HEK293 (cell line): ENCODE measurements around the gene SMPDL3A.

Experiments
- CTCF ChIA-PET: fragments of 350-600 bp; formaldehyde crosslinking; extraction: SDS; loops from one replicate; lab custom pipeline; 2021; ENCODE audit warnings: antibody characterized with exemption; lab: Yijun Ruan, JAX
- POLR2A ChIA-PET: fragments of 300-600 bp; formaldehyde crosslinking; extraction: SDS; loops from one replicate; lab custom pipeline; 2020; ENCODE audit warnings: antibody characterized with exemption, inconsistent platforms; lab: Yijun Ruan, JAX
- H3K27ac ChIP-seq: fragments of 200-500 bp; sonication (Bioruptor generic); 2 replicates; pipeline ENCODE4 v1.5.1; 2014; ENCODE audit warnings: low read depth, low read length, control low read depth, inconsistent platforms; ENCODE audit errors: extremely low read depth
- H3K36me3 ChIP-seq, 2 experiments: fragments of 200-500 bp in 1 of 2; sonication (Bioruptor generic) in 1 of 2; 1 replicate in 1 of 2; 2 replicates in 1 of 2; pipeline ENCODE4 v1.5.1; 2014 to 2017; ENCODE audit warnings: inconsistent platforms in 2 of 2, low read length in 2 of 2; ENCODE audit not compliant: control insufficient read depth in 2 of 2, insufficient read depth in 1 of 2
- H3K4me1 ChIP-seq: fragments of 200-500 bp; sonication (Bioruptor generic); 2 replicates; pipeline ENCODE4 v1.5.1; 2014; ENCODE audit warnings: mild to moderate bottlenecking, low read length, inconsistent platforms; ENCODE audit not compliant: control insufficient read depth, insufficient read depth
- H3K4me3 ChIP-seq: 2 replicates; pipeline ENCODE4 v1.5.1; 2011; ENCODE audit warnings: low read depth, mild to moderate bottlenecking, control low read depth, low read length, moderate library complexity
- H3K9me3 ChIP-seq: fragments of 200-500 bp; sonication (Bioruptor generic); 2 replicates; pipeline ENCODE4 v1.5.1; 2014; ENCODE audit warnings: low read depth, low read length, inconsistent platforms; ENCODE audit not compliant: control insufficient read depth, insufficient read depth
- BCL6B ChIP-seq: fragments of 450-650 bp; formaldehyde crosslinking; IDR thresholded peaks from 2 replicates; pipeline ENCODE4 v1.5.1; 2017; ENCODE audit warnings: missing biosample characterization, missing genetic modification characterization
- EGR2 ChIP-seq: fragments of 450-650 bp; formaldehyde crosslinking; IDR thresholded peaks from 2 replicates; pipeline ENCODE4 v1.5.1; 2016; ENCODE audit warnings: low read depth, missing biosample characterization, missing genetic modification characterization
- GFI1B ChIP-seq: fragments of 450-650 bp; formaldehyde crosslinking; IDR thresholded peaks from 2 replicates; pipeline ENCODE4 v1.5.1; 2016; ENCODE audit warnings: missing biosample characterization, missing genetic modification characterization
- HIC1 ChIP-seq: fragments of 450-650 bp; formaldehyde crosslinking; IDR thresholded peaks from 2 replicates; pipeline ENCODE4 v1.5.1; 2016; ENCODE audit warnings: missing biosample characterization, missing genetic modification characterization
- PRDM1 ChIP-seq: fragments of 450-650 bp; formaldehyde crosslinking; IDR thresholded peaks from 2 replicates; pipeline ENCODE4; 2016; ENCODE audit warnings: missing biosample characterization, missing genetic modification characterization
- PRDM10 ChIP-seq: fragments of 450-650 bp; formaldehyde crosslinking; IDR thresholded peaks from 2 replicates; pipeline ENCODE4 v1.5.1; 2016; ENCODE audit warnings: missing biosample characterization, missing genetic modification characterization
- YY2 ChIP-seq: fragments of 450-650 bp; formaldehyde crosslinking; IDR thresholded peaks from 2 replicates; pipeline ENCODE4 v1.5.1; 2016; ENCODE audit warnings: missing biosample characterization, missing genetic modification characterization
- ZBTB20 ChIP-seq: fragments of 450-650 bp; formaldehyde crosslinking; IDR thresholded peaks from 2 replicates; pipeline ENCODE4 v1.5.1; 2016; ENCODE audit warnings: missing biosample characterization, missing genetic modification characterization
- ZFP37 ChIP-seq: fragments of 450-650 bp; formaldehyde crosslinking; IDR thresholded peaks from 2 replicates; pipeline ENCODE4 v1.5.1; 2016; ENCODE audit warnings: missing biosample characterization, missing genetic modification characterization
- ZFP69B ChIP-seq: fragments of 450-650 bp; formaldehyde crosslinking; IDR thresholded peaks from 2 replicates; pipeline ENCODE4 v1.5.1; 2016; ENCODE audit warnings: missing biosample characterization, missing genetic modification characterization
- ZNF148 ChIP-seq: fragments of 450-650 bp; formaldehyde crosslinking; IDR thresholded peaks from 2 replicates; pipeline ENCODE4 v1.5.0; 2017; ENCODE audit warnings: missing biosample characterization, missing genetic modification characterization, borderline replicate concordance
- ZNF157 ChIP-seq: fragments of 450-650 bp; formaldehyde crosslinking; IDR thresholded peaks from 2 replicates; pipeline ENCODE4 v1.5.1; 2016; ENCODE audit warnings: missing biosample characterization, missing genetic modification characterization
- ZNF223 ChIP-seq: fragments of 450-650 bp; formaldehyde crosslinking; IDR thresholded peaks from 2 replicates; pipeline ENCODE4 v1.5.1; 2016; ENCODE audit warnings: missing biosample characterization, missing genetic modification characterization
- ZNF274 ChIP-seq, 2 experiments: fragments of 200-500 bp in 1 of 2; fragments of 450-650 bp in 1 of 2; sonication (Bioruptor generic) in 1 of 2; formaldehyde crosslinking in 1 of 2; IDR thresholded peaks; 2 replicates each; pipeline versions ENCODE4 v1.5.1 to v1.6.1; 2014 to 2016; ENCODE audit warnings: borderline replicate concordance in 1 of 2, inconsistent platforms in 1 of 2, low read length in 1 of 2, missing biosample characterization in 1 of 2, missing genetic modification characterization in 1 of 2
- ZNF48 ChIP-seq: fragments of 450-650 bp; formaldehyde crosslinking; IDR thresholded peaks from 2 replicates; pipeline ENCODE4 v1.5.1; 2016; ENCODE audit warnings: missing biosample characterization, missing genetic modification characterization
- ZNF510 ChIP-seq: fragments of 450-650 bp; formaldehyde crosslinking; IDR thresholded peaks from 2 replicates; pipeline ENCODE4 v1.5.1; 2018; ENCODE audit warnings: mild to moderate bottlenecking, missing genetic modification characterization, missing biosample characterization; ENCODE audit not compliant: insufficient replicate concordance
- ZNF626 ChIP-seq: fragments of 450-650 bp; sonication (Bioruptor Pico); formaldehyde crosslinking; IDR thresholded peaks from 2 replicates; pipeline ENCODE4 v1.5.1; 2018; ENCODE audit warnings: missing biosample characterization, missing genetic modification characterization, inconsistent platforms

Gene SMPDL3A

GRCh38 chr6:122746688-122747087 is 42.4 kb upstream of the SMPDL3A start:
- Histone ChIP-seq H3K4me1 (no peaks in the 10 kb centered on the region), H3K9me3 (no peaks in the 10 kb centered on the region), H3K36me3 (no peaks in the 10 kb centered on the region), H3K4me3 (no peak overlapping the region), H3K27ac (no peak overlapping the region)
- TF ChIP-seq ZFP69B (no peak), ZNF148 (tag by site-specific recombination) (no peak), YY2 (no peak), ZNF48 (no peak), ZFP37 (tag by site-specific recombination) (no peak), ZBTB20 (no peak), ZNF157 (tag by site-specific recombination) (no peak), PRDM1 (tag by site-specific recombination) (no peak), ZNF274 (IDR thresholded peaks at IDR 0.05; ENCODE audit: low read length) (no peak), ZNF274 (tag by site-specific recombination; IDR thresholded peaks at IDR 0.05; ENCODE audit: borderline replicate concordance) (no peak), GFI1B (tag by site-specific recombination) (no peak), HIC1 (tag by site-specific recombination) (no peak), ZNF510 (no peak), ZNF223 (tag by site-specific recombination) (no peak), BCL6B (tag by site-specific recombination) (no peak), PRDM10 (no peak), ZNF626 (tag by site-specific recombination) (no peak), EGR2 (tag by site-specific recombination) (no peak)
- ChIA-PET POLR2A (no interaction called here), CTCF (interaction anchor here (0.6 to 3.3 kb wide), 4 partner anchors 19 to 109 kb away, joined by 3 to 31 read pairs (median 4); no protein-coding TSS in a partner anchor)
